ENCODE results near the gene PTTG2.

Gene PTTG2

GRCh38 chr4:37989398-37990260 is 29.4 kb downstream of the PTTG2 start:
- DNase-seq = peak; percentile 78

DNA sequence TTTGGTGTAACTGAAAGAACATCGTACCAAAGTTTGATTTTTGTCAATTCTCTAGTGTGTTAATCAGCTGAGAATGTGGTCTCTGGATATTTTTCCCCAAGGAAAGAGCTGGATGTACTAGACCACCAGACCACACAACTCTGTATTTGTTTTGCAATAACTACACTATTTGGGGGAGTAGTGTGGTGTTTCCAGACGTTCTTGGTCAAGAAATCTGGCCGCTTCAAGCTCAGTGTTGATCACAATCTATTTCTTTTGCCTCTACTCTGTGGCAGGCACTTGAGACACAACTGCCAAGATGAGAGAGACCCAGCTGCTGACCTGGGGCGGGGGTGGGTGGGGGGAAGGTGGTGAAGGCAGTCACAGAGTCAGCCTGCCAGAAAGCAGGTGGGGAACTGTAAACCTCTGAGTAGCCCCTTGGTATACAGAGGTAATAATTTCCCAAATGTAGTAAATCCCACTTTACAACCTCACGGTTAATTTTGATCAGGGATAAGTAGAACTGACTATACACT is 30.6 kb downstream of the PTTG2 start:
- DNase-seq = peak; percentile 23

DNA sequence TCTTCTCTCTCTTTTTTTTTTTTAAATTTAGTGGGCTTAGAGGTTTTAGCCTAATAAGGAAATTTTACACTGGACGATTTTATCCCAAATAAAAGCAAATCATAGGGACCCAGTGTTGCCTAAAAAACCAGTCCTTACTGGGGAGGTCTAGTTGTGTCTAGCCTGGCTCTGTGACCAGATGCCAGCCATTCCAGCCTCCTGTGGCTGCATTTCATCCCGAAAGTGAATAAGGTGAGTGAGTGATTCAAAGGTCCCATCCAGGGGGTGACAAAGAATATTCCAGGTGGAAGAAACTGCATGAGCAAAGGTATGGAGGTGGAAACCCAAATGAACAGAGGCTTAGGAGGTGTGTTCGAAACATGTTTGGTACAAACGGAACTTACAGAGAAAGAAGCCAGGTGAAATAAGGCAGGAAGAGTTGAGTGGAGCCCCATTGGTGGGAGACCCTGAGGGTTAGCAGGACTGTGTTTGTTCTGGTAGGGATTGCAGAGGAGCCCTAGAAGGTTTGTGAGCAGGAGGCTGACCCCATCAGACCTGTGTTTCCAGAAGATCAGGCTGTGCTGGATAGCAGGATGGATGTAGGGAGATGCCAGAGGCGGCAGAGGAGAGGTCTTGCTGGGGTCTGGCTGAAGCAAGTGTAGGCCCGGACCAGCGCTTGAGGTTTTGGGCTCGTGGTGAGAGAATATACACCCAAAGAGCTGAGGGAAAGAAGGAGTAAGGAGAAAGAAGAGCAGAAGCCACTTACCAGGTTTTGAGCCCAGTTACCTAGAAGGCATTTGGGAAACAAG is 31.6 kb downstream of the PTTG2 start:
- DNase-seq = no peak

DNA sequence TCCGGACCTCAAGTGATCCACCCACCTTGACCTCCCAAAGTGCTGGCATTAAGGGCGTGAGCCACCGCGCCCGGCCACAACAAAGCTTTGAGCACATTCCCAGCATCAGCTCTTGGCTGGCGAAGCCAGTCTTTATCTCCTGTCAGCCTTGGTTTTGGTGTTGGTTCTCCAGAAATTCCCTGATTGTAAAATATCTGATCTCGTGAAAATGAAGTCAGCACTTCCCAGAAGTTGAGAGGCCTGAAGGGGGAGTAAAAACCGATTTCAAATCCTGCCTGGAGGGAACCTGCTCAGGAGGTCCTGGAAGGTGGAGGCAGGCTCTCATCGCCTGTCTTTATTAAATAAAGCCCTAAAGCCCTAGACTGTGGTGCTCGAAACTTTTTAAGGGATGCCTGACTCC is 33.6 kb downstream of the PTTG2 start:
- no peak for DNase-seq

DNA sequence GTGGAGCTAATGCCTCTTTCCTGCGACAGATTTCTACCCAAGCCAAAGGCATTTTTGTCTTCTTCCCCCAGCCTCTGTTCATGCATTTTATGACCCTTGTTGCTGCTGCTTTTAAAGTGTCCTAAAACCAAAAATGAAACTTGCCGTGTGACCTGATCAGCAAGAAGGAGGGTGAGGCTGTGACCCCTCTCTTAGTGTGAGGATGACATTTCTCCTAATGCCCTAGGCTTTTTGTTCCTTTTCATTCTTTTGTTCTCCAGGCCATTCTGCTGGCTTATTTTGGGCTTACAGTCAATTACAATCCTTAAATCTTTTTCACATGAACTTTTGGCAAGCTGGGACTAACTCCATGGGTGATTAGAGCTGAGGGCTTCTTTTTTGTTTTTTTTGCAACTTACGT is 34.4 kb downstream of the PTTG2 start:
- DNase-seq = no peak

DNA sequence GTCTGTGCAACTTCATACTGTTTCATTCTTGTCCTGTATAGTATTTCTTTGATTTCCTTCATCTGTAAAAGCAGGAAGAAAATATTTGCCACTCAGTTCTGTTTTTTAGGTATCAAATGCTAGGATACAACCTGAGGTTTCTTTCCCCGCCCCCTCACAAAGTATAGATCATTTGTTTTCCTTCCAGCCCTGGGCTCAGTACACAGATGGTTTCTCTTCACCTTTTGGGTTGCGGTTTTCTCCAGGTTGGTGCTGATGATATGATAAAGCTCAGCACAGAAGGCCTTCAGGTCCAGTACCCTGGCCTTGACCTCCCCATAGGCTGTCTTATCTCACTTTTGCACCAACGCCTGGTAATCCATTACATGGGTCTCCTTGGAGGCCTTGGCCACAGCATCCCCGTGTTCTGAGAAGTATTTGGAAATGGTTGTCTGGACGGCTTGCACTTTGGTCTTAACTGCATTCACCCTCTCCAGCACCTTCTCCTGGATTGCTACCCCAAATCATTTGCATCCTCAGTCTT is 35.2 kb downstream of the PTTG2 start:
- no peak for DNase-seq

DNA sequence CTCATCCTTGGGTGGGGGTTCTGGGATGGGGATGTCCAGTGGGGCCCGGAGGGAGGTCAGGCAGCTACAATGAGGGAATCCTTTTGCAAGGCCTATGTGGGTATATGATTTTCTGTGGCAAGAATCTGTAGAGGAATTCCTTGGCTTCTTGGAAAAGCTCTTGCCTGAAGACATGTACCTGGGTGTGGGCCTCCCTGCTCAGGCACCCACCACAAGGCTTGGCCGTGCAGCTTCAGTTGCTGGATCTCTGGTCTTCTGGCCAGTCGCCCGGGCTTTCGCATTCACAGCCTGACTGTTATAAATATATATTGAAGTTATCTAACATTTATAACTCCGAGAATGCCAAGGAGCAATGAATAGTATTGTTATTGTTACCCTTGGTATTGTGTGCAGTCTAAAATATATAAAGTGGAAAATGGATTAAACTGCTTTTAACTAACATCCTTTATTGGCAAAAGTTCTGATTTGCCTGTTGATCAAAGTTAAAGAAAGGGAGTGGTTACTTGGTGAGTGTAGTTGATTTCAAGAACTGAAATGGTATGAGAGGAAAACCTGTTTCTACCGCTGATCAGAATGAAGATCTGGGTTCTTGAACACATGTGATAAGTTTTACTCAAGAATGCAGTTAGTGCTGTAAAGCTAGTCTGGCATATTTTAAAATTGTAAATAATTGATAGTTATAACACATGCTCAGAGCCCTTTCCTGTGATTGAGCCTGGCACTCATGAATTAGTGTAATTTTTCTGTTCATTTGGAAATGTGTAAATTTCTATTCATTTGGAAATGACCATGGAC is 36.0 kb downstream of the PTTG2 start:
- DNase-seq = no peak

DNA sequence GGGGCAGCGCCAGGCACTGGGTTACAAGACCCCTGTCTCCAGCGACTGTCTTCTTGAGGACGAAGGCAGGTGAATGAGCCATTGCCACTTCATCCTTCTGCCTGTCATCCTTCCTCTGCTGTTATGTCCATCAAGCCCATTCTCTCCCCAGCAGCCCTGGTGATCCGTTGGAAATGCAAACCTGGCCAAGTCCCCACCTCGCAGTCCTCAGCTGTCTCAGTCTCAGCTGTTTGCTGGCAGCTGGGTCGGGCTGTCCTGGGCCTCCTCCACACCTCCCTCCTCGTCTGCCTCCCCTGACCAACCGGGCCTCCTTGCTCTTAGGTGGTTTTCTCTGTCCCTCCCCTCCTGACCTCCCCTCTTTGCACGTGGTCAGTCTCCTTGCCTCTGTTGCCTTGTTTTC is 38.0 kb downstream of the PTTG2 start:
- no peak for DNase-seq

GRCh38 chr4:37999000-37999716 is 39.0 kb downstream of the PTTG2 start:
- DNase-seq = no peak

DNA sequence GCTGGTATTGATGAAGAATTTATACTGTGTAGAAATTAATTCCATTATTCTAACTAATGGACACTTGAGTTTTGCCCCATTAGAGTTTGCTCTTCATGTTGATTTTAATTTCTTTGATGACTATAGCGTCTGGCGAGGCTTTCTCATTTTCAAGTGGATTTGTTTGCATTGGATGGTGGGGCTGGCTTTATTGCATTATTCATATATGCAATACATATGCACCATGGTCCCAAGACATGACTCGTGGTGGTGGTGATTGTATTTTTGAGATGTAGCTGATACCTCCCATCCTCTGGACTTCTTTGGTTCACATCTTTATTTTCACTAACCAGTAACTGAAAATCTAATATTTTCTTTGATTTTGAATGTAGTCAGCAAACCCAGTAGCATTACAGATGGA is 39.8 kb downstream of the PTTG2 start:
- DNase-seq = no peak

DNA sequence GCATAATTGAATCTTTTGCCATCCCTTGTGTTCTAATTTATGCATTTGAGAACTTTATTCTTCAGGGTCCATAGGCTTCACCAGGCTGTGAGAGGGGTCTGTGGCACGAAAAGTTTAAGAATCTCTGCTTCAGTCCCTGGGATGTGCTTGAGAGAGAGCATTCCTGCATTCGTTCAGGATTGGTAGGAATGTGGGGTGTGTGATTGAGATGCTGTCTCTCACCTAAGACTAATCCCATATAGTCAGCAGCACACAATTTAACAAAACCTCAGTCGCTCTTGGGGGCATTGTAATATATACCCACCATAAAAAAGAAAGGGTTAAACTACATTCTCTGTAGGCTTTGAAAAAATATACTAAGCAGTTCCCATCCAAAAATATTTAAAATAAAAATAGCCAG is 41.7 kb downstream of the PTTG2 start:
- no peak for DNase-seq

DNA sequence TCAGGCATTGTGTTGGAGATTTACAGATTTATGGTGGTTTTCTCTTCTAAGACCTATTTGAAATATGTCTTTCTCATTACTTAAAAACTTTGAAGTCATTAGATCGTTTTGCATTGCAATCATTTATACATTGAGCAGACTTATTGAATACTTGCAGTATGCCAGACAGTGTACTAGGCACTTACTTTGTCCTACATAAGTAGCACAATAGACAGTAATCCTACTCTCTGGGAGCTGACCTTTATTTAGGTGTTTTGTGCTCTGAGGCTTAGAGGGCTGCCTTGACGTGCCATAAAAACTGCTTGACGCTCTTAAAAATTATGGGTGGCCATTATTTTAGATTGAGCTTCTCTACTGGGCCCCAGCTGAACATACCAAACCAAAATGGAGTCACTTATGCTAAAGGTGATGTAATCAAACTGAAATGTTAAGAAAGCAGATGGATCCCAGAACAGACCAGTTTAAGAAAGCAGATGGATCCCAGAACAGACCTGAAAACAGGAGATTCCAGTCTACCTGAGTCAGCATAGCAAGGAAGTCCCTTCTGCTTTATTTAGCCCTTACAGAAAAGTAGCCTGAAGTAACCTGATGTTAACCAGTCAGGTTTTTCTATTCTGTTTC is 42.4 kb downstream of the PTTG2 start:
- DNase-seq = no peak

DNA sequence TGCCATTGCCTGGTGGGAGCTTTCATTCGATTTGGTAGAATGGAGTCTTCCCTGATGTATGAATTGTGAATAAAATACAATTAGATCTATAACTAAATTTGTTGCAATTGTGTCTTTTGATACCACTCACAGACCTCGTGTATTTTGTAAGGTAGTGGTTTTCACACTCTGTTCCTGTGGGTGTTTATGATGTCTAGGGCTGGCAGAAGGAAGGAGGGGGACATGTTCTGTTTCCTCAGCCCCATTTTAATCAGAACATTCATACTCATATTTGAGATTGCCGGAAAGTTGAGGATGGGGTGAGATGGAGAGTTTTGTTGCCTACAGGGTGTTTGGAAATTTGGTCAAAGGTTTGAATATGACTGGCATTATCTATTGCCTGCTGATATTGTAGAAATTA is 42.9 kb downstream of the PTTG2 start:
- no peak for DNase-seq

GRCh38 chr4:38003628-38004027 is 43.4 kb downstream of the PTTG2 start:
- no peak for DNase-seq

- no peak for DNase-seq
Observed at GRCh38 chr4:38004062-38004461, 43.9 kb downstream of the PTTG2 start.

DNA sequence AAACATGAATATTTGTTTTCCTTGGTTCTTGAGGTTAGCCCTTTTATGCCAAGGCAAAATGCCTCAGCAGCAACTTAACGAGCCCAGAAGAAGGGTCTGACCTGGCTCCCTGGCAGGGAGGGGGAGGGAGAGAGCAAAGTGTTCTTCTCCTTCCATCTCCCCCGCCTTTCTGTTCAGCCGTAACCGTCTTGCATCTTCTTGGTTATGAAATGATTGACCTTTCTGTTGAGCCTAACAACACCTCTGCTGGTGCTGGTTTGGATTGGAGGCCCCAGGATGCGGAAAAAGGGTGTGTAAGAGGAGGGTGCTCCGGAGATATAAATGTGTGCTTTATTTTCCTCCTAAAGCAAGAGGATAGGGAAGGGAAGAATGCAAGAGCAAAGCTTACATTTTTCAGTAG is 44.7 kb downstream of the PTTG2 start:
- DNase-seq = no peak

GRCh38 chr4:38005637-38006036 is 45.4 kb downstream of the PTTG2 start:
- no peak for DNase-seq

DNA sequence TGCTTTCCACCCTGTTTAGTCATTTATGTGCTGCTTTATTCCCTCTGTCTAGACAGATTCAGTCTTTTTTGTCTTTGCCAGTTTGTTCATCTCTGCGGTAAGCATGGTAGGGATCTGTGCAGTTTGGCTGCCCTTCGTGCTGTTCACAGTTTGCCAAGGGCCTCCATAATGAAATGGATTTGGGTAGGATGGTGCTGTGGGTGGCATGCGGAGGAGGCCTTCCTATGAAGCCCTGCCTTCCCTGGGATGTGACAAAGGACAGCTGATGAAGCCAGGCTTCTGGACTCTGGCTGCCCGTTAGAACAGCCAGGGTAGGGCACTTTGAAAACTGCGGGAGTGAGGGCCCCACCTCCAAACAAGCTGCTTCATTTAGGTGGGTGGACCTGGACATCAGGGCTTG is 47.4 kb downstream of the PTTG2 start:
- DNase-seq = no peak

- no peak for DNase-seq
Observed at GRCh38 chr4:38008571-38009021, 48.4 kb downstream of the PTTG2 start.

DNA sequence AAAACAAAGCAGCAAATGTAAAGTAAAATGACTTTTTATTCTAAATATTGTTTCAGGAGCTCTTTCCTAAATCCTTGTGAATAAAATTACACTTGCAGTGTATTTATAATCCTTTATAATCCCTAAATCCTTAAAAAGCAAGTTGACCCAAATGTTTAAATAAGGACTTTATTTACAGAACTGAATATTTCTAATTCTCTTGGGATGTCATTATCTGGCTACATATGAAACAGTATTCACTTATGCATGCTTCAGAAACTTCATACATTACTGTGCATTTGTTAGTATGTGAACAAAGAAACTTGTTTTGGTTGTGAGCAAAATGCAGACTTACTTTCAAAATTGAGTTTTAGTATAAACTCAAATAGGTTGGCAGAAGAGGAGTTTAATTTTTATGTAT is 49.2 kb downstream of the PTTG2 start:
- no peak for DNase-seq

DNA sequence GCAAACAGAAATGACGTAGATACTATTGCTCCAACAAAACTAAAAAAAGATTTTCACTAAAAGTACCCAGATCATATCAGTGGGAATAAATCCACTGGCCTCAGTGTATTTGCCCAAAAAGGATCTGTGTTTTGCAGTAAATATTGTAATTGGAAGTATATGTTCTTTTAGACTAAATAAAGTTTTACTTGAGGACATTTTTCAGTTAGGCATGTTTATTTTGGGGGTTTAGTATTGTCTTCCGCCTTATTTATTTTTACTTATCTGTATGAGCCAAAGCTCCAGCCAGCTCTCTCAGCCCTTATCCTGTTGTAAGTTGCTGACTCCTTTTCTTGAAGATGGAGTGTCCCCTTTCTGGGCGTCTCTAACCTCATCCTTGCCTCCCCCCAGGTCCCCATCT is 49.8 kb downstream of the PTTG2 start:
- no peak for DNase-seq
